ENCODE measurements around the gene NHSL2. TPM values are rescaled to one million over a fixed set of nuclear protein-coding genes. Genes with fewer than 3 reads are reported as not detected.

Gene NHSL2
- polyA plus RNA-seq, 1 of the 3 experiments (the other 2 are of a cell fraction) = 0.61 TPM

DNA sequence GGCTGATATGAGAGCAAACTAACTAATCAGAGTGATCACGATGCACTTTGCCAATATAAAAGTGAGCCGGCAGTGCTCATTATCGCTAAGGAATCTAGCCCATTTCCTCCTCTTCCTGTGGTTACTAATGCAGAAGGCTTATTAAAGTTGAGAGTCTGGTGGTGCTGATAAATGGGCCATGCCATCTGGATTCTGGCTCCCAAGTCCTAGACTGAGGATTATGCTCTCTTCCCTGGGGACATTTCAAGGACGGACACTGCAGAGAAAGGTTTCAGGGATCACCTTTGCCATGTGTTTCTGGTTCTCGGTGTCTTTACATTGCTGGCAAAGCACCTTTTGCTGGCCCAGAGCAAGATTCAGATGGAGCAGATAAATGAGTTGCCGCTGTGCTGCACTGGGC lies 135.8 kb downstream of the NHSL2 start (continued):
- TF ChIP-seq, protein P1, sequence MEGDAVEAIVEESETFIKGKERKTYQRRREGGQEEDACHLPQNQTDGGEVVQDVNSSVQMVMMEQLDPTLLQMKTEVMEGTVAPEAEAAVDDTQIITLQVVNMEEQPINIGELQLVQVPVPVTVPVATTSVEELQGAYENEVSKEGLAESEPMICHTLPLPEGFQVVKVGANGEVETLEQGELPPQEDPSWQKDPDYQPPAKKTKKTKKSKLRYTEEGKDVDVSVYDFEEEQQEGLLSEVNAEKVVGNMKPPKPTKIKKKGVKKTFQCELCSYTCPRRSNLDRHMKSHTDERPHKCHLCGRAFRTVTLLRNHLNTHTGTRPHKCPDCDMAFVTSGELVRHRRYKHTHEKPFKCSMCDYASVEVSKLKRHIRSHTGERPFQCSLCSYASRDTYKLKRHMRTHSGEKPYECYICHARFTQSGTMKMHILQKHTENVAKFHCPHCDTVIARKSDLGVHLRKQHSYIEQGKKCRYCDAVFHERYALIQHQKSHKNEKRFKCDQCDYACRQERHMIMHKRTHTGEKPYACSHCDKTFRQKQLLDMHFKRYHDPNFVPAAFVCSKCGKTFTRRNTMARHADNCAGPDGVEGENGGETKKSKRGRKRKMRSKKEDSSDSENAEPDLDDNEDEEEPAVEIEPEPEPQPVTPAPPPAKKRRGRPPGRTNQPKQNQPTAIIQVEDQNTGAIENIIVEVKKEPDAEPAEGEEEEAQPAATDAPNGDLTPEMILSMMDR (IDR thresholded peaks at IDR 0.05) = no peak
- TF ChIP-seq FOSL2 (IDR thresholded peaks at IDR 0.05; ENCODE audit: borderline replicate concordance, low read depth) (no peak), ZBTB33 (IDR thresholded peaks at IDR 0.05; ENCODE audit: borderline replicate concordance, low read depth) (no peak), PBX3 (IDR thresholded peaks at IDR 0.05) (peak; percentile 48; the same call in 1 of the 2 replicates), RXRA (IDR thresholded peaks at IDR 0.05; ENCODE audit: borderline replicate concordance, low read depth) (no peak), FOXM1 (IDR thresholded peaks at IDR 0.05; ENCODE audit: low read depth) (no peak)

DNA sequence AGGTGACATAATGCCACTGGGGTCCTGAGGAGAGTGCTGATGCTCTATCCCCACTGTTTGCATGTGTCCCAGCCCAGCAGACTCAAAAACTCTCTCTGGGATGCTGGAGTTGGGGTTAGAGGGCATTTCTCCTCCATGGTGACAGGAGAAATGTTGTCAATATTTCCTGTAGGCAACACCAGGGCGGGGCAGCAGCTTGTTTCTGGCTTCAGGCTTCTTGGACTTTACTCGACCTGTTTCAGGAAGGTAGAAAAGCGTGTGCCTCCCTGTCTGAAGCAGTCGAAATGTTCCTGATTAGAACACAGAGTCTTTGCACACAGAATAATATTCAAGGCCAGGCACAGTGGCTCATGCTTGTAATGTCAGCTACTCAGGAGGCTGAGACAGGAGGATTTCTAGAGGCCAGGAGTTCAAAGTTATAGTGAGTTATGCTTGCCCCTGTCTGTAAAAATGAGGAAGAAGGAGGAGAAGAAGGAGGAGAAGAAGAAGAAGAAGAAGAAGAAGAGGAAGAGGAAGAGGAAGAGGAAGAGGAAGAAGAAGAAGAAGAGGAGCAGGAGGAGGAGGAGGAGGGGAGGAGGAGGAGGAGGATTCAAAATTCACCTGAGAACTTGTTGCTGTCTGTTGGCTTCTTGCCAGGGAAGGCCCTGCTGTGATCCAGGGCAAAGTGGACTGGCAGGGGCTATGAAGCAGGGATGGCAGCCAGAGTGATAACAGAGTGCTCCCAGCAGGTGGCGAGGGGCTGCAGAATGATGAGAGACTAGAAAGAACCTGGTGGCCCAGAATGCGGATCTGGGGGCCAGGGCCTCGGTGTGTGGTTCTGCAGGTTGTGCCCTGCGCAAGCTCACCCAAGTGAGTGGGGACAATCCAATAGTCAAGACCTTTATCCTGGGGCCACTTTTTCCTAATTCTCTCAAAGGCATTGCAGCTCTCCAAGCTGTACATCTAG lies 138.1 kb downstream of the NHSL2 start:
- H3K36me3 ChIP-seq (replicated peaks in 1 of 2; ENCODE audit: control insufficient read depth in 1 of 2, insufficient read depth in 2 of 2, low read length in 1 of 2) = no peaks in the 10 kb centered on the region
- peaks cover 8 to 54% of the 10 kb centered on the region in 2 experiments; a peak in 3 of 4 replicates for H3K4me1 ChIP-seq (ENCODE audit: control insufficient read depth in 1 of 2, insufficient read depth in 2 of 2, low read depth in 1 of 2, low read length in 1 of 2)
- H3K9ac ChIP-seq = no peak overlapping the region
- ChIA-PET CTCF (interaction anchor here (0.6 to 6.7 kb wide), 17 partner anchors 8 to 83 kb away, joined by 3 to 96 read pairs (median 4); partner anchors contain the start of gene RTL5), POLR2A (interaction anchor here (1.0 to 1.2 kb wide), 2 partner anchors 19 to 82 kb away, joined by 3 to 4 read pairs; no protein-coding TSS in a partner anchor)
- DNase-seq = peak; percentile 65
- no peaks in the 10 kb centered on the region for H3F3A ChIP-seq (replicated peaks; ENCODE audit: insufficient read depth)
- H2AFZ ChIP-seq (ENCODE audit: low read depth) = no peak overlapping the region
- no peak overlapping the region for H3K4me3 ChIP-seq (ENCODE audit: low read depth in 2 of 2, low read length in 1 of 2)
- H3K27me3 ChIP-seq (ENCODE audit: insufficient read depth) = no peaks in the 10 kb centered on the region; the same call in 1 of the 2 replicates
- H3K27ac ChIP-seq (ENCODE audit: low read depth in 2 of 2, low read length in 1 of 2) = peak overlapping the region in 1 of 2 experiments; percentile 99; a peak in 2 of 4 replicates
- H3K4me2 ChIP-seq = no peak overlapping the region
- H4K20me1 ChIP-seq (ENCODE audit: insufficient read depth) = no peaks in the 10 kb centered on the region
- no peaks in the 10 kb centered on the region for H3K9me2 ChIP-seq
- TF ChIP-seq RAD21 (IDR thresholded peaks at IDR 0.05; ENCODE audit: low read length) = peak; percentile 67
- TF ChIP-seq SMC3 (IDR thresholded peaks at IDR 0.05; ENCODE audit: low read depth, low read length) = peak; percentile 46; the same call in 1 of the 2 replicates
- TF ChIP-seq, protein P2, sequence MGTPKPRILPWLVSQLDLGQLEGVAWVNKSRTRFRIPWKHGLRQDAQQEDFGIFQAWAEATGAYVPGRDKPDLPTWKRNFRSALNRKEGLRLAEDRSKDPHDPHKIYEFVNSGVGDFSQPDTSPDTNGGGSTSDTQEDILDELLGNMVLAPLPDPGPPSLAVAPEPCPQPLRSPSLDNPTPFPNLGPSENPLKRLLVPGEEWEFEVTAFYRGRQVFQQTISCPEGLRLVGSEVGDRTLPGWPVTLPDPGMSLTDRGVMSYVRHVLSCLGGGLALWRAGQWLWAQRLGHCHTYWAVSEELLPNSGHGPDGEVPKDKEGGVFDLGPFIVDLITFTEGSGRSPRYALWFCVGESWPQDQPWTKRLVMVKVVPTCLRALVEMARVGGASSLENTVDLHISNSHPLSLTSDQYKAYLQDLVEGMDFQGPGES (IDR thresholded peaks at IDR 0.05; ENCODE audit: low read depth, low read length) = no peak
- no peak for TF ChIP-seq MEF2A (IDR thresholded peaks at IDR 0.05; ENCODE audit: borderline replicate concordance, low read depth)
- TF ChIP-seq EP300 (IDR thresholded peaks at IDR 0.05; ENCODE audit: borderline replicate concordance in 1 of 2, low read depth in 1 of 2, low read length in 1 of 2) = no peak
- no peak for TF ChIP-seq FOXJ3 (CRISPR knock-in tag; IDR thresholded peaks at IDR 0.05)
- no peak for TF ChIP-seq EZH2phosphoT487 (IDR thresholded peaks at IDR 0.05; ENCODE audit: borderline replicate concordance, low read depth)
- 0 out of 2 replicates have a peak, but pooled peaks have one; percentile 33 for TF ChIP-seq RCOR1 (IDR thresholded peaks at IDR 0.05; ENCODE audit: low read length)
- TF ChIP-seq, protein P1 (IDR thresholded peaks at IDR 0.05) = peak; percentile 24; the same call in 1 of the 2 replicates
- 68% methylated on average over 8 of the region's 8 CpGs for WGBS (ENCODE audit: low lambda C conversion rate)
- H3K79me2 ChIP-seq (ENCODE audit: insufficient read depth) = no peaks in the 10 kb centered on the region
- no peaks in the 10 kb centered on the region for H3K9me3 ChIP-seq
